ENCODE measurements around the gene MYD88. TPM values are rescaled to one million over a fixed set of nuclear protein-coding genes. Genes with fewer than 3 reads are reported as not detected.

MYD88 gene
- total and polyA plus RNA-seq, 8 donors: 7.2 to 20.2 (median 9.9) TPM

DNA sequence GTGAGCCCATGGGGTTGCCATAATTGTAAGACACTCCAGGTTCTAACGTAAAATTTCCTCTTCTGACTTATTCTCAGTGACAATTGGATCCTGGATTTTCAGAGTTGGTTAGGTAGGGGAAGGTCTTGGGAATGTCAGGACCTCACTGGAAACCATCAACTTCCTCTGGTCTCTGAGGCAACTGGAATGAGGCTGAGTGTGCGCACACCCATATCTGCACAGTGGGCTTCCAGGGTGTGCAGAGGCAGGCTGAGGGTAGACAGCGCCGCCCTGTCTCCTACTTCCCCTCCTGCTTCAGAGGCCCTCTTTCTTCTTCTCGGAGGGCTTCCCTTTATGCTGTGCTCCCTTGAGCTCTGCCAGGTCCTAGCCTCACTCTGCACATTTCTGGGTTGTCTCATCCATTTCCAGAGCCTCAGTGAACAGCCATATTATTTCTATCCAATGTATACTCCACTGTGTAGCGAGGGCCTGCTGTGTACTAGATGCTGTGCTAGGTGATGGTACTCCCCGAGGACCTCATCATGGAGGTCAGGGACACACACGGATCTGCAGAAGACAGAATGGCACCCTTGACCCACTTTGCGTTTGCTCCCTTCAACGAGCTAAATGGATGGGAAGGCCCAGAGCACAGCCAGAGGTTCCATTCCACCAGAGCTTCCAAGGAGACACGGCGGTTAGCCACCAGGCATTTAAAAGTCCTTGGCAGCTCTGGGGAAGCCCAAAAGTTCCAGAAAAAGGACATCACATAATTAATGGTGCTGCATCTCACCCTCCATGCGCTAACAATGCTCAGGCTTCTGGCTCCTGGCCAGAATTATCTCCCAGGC, 19.8 kb upstream of the MYD88 start:
- WGBS, 2 donors: 79 to 83% methylated on average over 13 of the region's 13 CpGs
- peaks cover 5 to 28% (median 23%) of the 10 kb centered on the region in 3 donors for H3K36me3 ChIP-seq
- intact Hi-C loops (cut with DNase I): loop anchor here in 1 of 3 donors (10.0 kb wide), 2 partner anchors 264 to 366 kb away; no protein-coding TSS in a partner anchor
- ATAC-seq (no peak), FAIRE-seq (no peak), DNase-seq (peak in 1 of 6 donors; percentile 5)
- H3K27me3 ChIP-seq: no peaks in the 10 kb centered on the region
- H3K27ac ChIP-seq: no peak overlapping the region
- H3K9me3 ChIP-seq: no peaks in the 10 kb centered on the region
- TF ChIP-seq, protein P1, sequence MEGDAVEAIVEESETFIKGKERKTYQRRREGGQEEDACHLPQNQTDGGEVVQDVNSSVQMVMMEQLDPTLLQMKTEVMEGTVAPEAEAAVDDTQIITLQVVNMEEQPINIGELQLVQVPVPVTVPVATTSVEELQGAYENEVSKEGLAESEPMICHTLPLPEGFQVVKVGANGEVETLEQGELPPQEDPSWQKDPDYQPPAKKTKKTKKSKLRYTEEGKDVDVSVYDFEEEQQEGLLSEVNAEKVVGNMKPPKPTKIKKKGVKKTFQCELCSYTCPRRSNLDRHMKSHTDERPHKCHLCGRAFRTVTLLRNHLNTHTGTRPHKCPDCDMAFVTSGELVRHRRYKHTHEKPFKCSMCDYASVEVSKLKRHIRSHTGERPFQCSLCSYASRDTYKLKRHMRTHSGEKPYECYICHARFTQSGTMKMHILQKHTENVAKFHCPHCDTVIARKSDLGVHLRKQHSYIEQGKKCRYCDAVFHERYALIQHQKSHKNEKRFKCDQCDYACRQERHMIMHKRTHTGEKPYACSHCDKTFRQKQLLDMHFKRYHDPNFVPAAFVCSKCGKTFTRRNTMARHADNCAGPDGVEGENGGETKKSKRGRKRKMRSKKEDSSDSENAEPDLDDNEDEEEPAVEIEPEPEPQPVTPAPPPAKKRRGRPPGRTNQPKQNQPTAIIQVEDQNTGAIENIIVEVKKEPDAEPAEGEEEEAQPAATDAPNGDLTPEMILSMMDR (IDR thresholded peaks at IDR 0.05): no peak
- no peak overlapping the region for H3K4me3 ChIP-seq
- H3K4me1 ChIP-seq: no peaks in the 10 kb centered on the region

DNA sequence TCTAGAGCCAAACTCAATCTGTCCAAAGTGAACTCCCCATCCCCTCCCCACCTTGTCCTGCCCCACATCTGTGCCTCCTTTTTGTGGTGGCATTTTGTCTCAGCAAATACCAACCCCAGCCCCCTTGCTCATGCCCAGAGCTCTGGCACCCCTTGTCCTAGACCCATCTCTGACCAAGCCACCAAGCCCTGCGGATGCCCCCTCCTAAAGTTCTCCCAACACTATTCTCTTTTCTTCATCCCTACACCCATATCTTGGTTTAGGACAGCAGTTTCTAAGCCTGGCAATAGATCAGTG, 19.3 kb upstream of the MYD88 start:
- Histone ChIP-seq H3K36me3 (peaks cover 5 to 28% (median 28%) of the 10 kb centered on the region in 3 donors), H3K27me3 (no peaks in the 10 kb centered on the region), H3K4me3 (no peak overlapping the region), H3K4me1 (no peaks in the 10 kb centered on the region), H3K9me3 (no peaks in the 10 kb centered on the region), H3K27ac (no peak overlapping the region)
- WGBS, 2 donors: 96 to 100% methylated on average over 1 of the region's 1 CpG
- FAIRE-seq (no peak), ATAC-seq (no peak), DNase-seq (peak in 1 of 6 donors; percentile 7)
- intact Hi-C loops (cut with DNase I): loop anchor here in 1 of 3 donors (10.0 kb wide), 2 partner anchors 264 to 366 kb away; no protein-coding TSS in a partner anchor
- TF ChIP-seq, protein P1 (IDR thresholded peaks at IDR 0.05): no peak

DNA sequence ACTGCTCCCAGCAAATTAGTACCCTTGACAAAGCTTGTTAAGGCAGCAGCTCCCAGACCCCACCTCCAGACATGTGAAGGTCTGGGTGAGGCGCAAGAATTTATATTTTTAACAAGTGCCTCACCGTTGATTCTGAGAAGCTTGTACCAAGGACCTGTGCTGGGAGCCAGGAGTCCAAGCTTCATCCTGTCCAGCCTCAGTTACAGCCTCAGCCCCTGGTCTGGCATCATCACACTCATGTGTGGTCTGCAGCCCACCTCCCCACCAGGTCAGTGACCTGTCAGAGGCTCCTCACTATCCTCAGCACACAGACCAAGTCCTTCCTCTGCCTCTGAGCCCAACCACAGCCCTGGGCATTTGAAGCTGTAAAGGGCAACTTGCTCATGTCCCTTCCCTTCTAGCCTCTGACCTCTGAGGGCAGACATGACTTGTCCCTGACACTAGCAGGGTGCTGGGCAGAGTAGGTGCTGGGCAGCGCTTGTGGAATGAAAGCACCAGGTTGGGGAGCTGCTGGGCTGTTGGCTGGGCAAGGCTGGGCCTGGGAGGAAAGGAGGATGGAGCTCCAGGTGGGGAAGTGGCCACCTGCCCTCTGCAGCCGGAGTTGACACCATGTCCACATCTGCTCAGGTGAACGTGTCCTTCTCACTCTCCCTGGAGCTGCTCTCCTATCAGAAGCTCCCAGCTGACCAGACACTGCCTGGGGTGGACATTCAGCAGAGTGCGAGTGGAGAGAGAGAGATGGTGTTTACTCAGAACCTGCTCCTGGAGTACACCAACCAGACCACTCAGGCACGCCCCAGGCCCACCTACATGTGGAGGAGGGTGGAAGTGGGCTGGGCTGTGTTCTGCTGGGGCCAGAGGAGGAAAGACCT, 18.4 kb upstream of the MYD88 start:
- no peak overlapping the region for H3K27ac ChIP-seq
- H3K27me3 ChIP-seq: no peaks in the 10 kb centered on the region
- intact Hi-C loops (cut with DNase I): loop anchor here in 1 of 3 donors (10.0 kb wide), 2 partner anchors 265 to 365 kb away; no protein-coding TSS in a partner anchor

DNA sequence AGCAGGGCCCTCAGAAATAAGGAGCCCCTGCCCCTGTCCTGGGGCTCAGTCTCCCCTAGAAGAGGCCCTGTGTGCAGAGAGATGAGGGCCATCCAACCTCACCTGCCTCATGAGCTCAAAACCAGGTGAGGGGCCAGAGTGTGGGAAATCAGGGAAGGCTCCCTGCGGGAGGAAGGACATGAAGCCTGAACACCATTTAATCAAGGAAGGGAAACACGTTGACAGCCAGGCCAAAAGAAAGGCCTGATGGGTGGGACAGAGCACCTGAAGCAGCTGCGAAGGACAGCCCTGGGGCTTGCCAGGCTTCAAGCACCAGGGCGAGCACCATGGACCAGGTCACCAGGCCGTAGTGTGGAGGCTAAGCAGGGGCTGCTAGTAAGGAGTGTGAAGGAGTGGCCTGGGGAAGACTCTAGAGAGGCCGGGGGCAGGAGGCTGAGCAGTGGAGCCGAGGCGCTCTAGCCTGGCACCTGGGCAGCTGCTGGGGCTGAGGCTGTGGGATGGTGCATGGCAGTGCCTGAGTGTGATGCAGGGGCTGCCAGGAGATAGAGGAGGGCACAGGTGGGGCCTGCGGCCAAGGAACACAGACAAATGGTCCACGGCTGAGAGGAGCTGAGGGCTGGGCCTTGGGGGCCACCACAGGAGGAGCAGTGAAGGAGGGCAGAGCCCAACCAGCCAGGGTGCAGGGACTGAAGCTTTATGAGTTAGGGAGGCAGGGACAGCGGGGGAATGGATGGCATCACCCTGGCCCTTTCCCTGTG, 17.6 kb upstream of the MYD88 start:
- intact Hi-C loops (cut with DNase I): no loop called here

More for the DNA sequence above, 18.4 kb upstream of the MYD88 start:
- Histone ChIP-seq H3K9me3 (no peaks in the 10 kb centered on the region), H3K4me1 (no peaks in the 10 kb centered on the region), H3K4me3 (no peak overlapping the region), H3K36me3 (peaks cover 5 to 32% (median 31%) of the 10 kb centered on the region in 3 donors)
- no peak for ATAC-seq
- WGBS, 2 donors: 81 to 87% methylated on average over 7 of the region's 7 CpGs
- peak in 3 of 6 donors; percentile 6 to 46 (median 10) for DNase-seq
- TF ChIP-seq, protein P1 (IDR thresholded peaks at IDR 0.05): no peak
- no peak for FAIRE-seq

More for the DNA sequence above, 17.6 kb upstream of the MYD88 start:
- TF ChIP-seq, protein P1 (IDR thresholded peaks at IDR 0.05): no peak
- no peak for FAIRE-seq
- no peaks in the 10 kb centered on the region for H3K9me3 ChIP-seq
- peak in 4 of 6 donors; percentile 11 to 61 (median 28) for DNase-seq
- H3K4me1 ChIP-seq: no peaks in the 10 kb centered on the region
- ATAC-seq: no peak
- no peaks in the 10 kb centered on the region for H3K27me3 ChIP-seq
- no peak overlapping the region for H3K4me3 ChIP-seq
- H3K27ac ChIP-seq: no peak overlapping the region
- 86 to 87% methylated on average over 11 of the region's 11 CpGs for WGBS, 2 donors
- peaks cover 5 to 40% (median 40%) of the 10 kb centered on the region in 3 donors for H3K36me3 ChIP-seq
